ENCODE measurements around the gene CAPN12. TPM values are rescaled to one million over a fixed set of nuclear protein-coding genes. Genes with fewer than 3 reads are reported as not detected.

The CAPN12 gene
- polyA plus RNA-seq, 3 donors: 1.8 TPM; not detected in 2

DNA sequence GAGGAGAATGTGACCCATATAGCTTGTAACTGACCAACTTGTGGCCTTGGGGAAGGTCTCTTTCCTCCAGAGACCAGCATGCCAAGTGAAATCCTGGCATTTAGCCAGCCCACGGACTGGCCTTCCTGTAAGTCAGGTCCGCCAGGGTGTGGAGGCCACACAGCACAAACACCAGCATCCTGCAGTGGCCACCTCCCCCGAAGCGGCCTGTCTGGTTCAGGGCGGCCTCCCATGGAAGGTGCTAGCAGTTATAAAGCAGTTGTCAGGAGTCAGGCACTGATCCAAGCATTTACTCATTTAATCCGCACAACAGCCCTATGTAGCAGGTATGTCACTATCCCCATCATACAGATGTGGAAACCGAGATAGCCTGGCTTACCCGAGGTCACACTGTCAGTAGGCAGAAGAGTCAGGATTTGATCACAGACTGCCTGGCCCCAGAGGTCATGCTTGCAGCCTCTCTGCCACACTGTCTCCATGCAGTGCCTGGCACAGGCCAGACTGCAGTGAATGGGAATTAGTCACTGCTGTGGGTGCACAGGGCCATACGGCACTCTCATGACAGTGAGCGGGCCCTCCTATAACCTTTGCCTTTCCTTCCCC is 36.7 kb downstream of the CAPN12 start:
- H3K27ac ChIP-seq (ENCODE audit: low read depth in 1 of 2, low read length in 2 of 2): peak overlapping the region in 1 of 2 donors; percentile 47
- no peaks in the 10 kb centered on the region for H3K9me3 ChIP-seq (replicated peaks in 1 of 2; ENCODE audit: control insufficient read depth in 1 of 2, insufficient read depth in 1 of 2, low read length in 2 of 2)
- peaks cover 0 to 3% (median 0%) of the 10 kb centered on the region in 7 donors for H3K9me3 Mint-ChIP-seq
- H3K27me3 ChIP-seq (ENCODE audit: control insufficient read depth in 2 of 2, insufficient read depth in 2 of 2, low read length in 2 of 2): no peaks in the 10 kb centered on the region
- no peak for TF ChIP-seq CTCF (IDR thresholded peaks at IDR 0.05)
- DNase-seq: no peak
- H3K4me1 Mint-ChIP-seq: no peaks in the 10 kb centered on the region
- intact Hi-C loops (cut with micrococcal nuclease): no loop called here
- peaks cover 21% of the 10 kb centered on the region for H4K20me1 ChIP-seq (ENCODE audit: insufficient read depth, low read length)
- H3K4me3 Mint-ChIP-seq: no peak overlapping the region
- H3K4me1 ChIP-seq (ENCODE audit: control insufficient read depth in 1 of 2, insufficient read depth in 2 of 2, low read length in 2 of 2): no peaks in the 10 kb centered on the region
- H3K27me3 Mint-ChIP-seq (ENCODE audit: low read depth in 3 of 3): no peaks in the 10 kb centered on the region
- H3K4me2 ChIP-seq (replicated peaks; ENCODE audit: extremely low read depth, low read length, poor library complexity, severe bottlenecking): no peak overlapping the region
- no peak overlapping the region for H3K4me3 ChIP-seq (replicated peaks in 1 of 3; ENCODE audit: low read depth in 2 of 3, low read length in 3 of 3)
- 82% methylated on average over 3 of the region's 10 CpGs for WGBS (ENCODE audit: insufficient coverage)
- H3K36me3 Mint-ChIP-seq: peaks cover 86 to 98% of the 10 kb centered on the region in 2 donors
- H3K27ac Mint-ChIP-seq: peak overlapping the region in 2 of 7 donors; percentile 15 to 76
- no peak overlapping the region for H2AFZ ChIP-seq (ENCODE audit: insufficient read depth, low read depth, low read length, poor library complexity, severe bottlenecking)
- H3K36me3 ChIP-seq (replicated peaks in 1 of 2; ENCODE audit: control insufficient read depth in 1 of 2, insufficient read depth in 2 of 2, low read length in 2 of 2): peaks cover 98 to 100% of the 10 kb centered on the region in 2 donors
- H3K9ac ChIP-seq (ENCODE audit: insufficient read depth, low read length, poor library complexity, severe bottlenecking): no peak overlapping the region
- peaks cover 22% of the 10 kb centered on the region for H3K79me2 ChIP-seq (ENCODE audit: insufficient read depth, low read length)

- Histone ChIP-seq H3K4me1 (ENCODE audit: control insufficient read depth in 1 of 2, insufficient read depth in 2 of 2, low read length in 2 of 2) (no peaks in the 10 kb centered on the region), H3K79me2 (ENCODE audit: insufficient read depth, low read length) (peaks cover 27% of the 10 kb centered on the region), H3K4me3 (replicated peaks in 1 of 3; ENCODE audit: low read depth in 2 of 3, low read length in 3 of 3) (no peak overlapping the region), H3K9me3 (replicated peaks in 1 of 2; ENCODE audit: control insufficient read depth in 1 of 2, insufficient read depth in 1 of 2, low read length in 2 of 2) (no peaks in the 10 kb centered on the region), H3K9ac (ENCODE audit: insufficient read depth, low read length, poor library complexity, severe bottlenecking) (no peak overlapping the region), H3K4me2 (replicated peaks; ENCODE audit: extremely low read depth, low read length, poor library complexity, severe bottlenecking) (no peak overlapping the region), H3K27ac (ENCODE audit: low read depth in 1 of 2, low read length in 2 of 2) (peak overlapping the region in 1 of 2 donors; percentile 47), H2AFZ (ENCODE audit: insufficient read depth, low read depth, low read length, poor library complexity, severe bottlenecking) (no peak overlapping the region), H3K27me3 (ENCODE audit: control insufficient read depth in 2 of 2, insufficient read depth in 2 of 2, low read length in 2 of 2) (no peaks in the 10 kb centered on the region), H3K36me3 (replicated peaks in 1 of 2; ENCODE audit: control insufficient read depth in 1 of 2, insufficient read depth in 2 of 2, low read length in 2 of 2) (peaks cover 99 to 100% of the 10 kb centered on the region in 2 donors), H4K20me1 (ENCODE audit: insufficient read depth, low read length) (peaks cover 28% of the 10 kb centered on the region)
- TF ChIP-seq CTCF (IDR thresholded peaks at IDR 0.05): no peak
- intact Hi-C loops (cut with micrococcal nuclease): no loop called here
- Mint-ChIP-seq H3K9me3 (peaks cover 0 to 3% (median 0%) of the 10 kb centered on the region in 7 donors), H3K4me3 (no peak overlapping the region), H3K4me1 (no peaks in the 10 kb centered on the region), H3K36me3 (peaks cover 90 to 99% of the 10 kb centered on the region in 2 donors), H3K27ac (peak overlapping the region in 4 of 7 donors; percentile 47 to 69 (median 50)), H3K27me3 (ENCODE audit: low read depth in 3 of 3) (no peaks in the 10 kb centered on the region)
- 89% methylated on average over 15 of the region's 16 CpGs for WGBS (ENCODE audit: insufficient coverage)
- no peak for DNase-seq
These were observed 37.3 kb downstream of the CAPN12 start for GRCh38 chr19:38706792-38707511.
